GM23338 (cell line): ENCODE measurements around the gene CHST11. TPM values are rescaled to one million over a fixed set of nuclear protein-coding genes. Genes with fewer than 3 reads are reported as not detected.

Experiments
- ATAC-seq: fragments of 200-7000 bp; cut with Tn5 transposase; 3 replicates; pipeline ENCODE4 v1.9.1; 2020
- DNase-seq: peaks from one replicate; pipeline ENCODE4 v3.0.0-alpha.2; 2015; ENCODE audit warnings: low spot score
- H2AFZ ChIP-seq: fragments of 200-600 bp; sonication (generic); 2 replicates; pipeline ENCODE4 v1.8.0; 2016; ENCODE audit warnings: antibody characterized with exemption, mild to moderate bottlenecking, moderate library complexity
- H3F3A ChIP-seq: fragments of 200-600 bp; sonication (generic); replicated peaks from 2 replicates; pipeline ENCODE4 v1.8.0; 2017; ENCODE audit warnings: antibody characterized with exemption, mixed run types, low read depth
- H3K27ac ChIP-seq: fragments of 200-600 bp; sonication (generic); 2 replicates; pipeline ENCODE4 v1.6.1; 2016; ENCODE audit warnings: low read depth
- H3K27me3 ChIP-seq: fragments of 200-600 bp; sonication (generic); 2 replicates; pipeline ENCODE4 v1.8.0; 2016; ENCODE audit warnings: mild to moderate bottlenecking, mixed run types, moderate library complexity; ENCODE audit not compliant: insufficient read depth
- H3K36me3 ChIP-seq: fragments of 200-600 bp; sonication (generic); 2 replicates; pipeline ENCODE4 v1.8.0; 2016; ENCODE audit warnings: mild to moderate bottlenecking; ENCODE audit not compliant: insufficient read depth
- H3K4me1 ChIP-seq: fragments of 200-600 bp; sonication (generic); 2 replicates; pipeline ENCODE4 v1.8.0; 2016; ENCODE audit warnings: mild to moderate bottlenecking, moderate library complexity; ENCODE audit not compliant: insufficient read depth
- H3K4me2 ChIP-seq: fragments of 200-600 bp; sonication (generic); 2 replicates; pipeline ENCODE4 v1.7.1; 2017; ENCODE audit warnings: mixed run types
- H3K4me3 ChIP-seq: fragments of 200-600 bp; sonication (generic); 2 replicates; pipeline ENCODE4 v1.6.1; 2016; ENCODE audit warnings: mixed run types
- H3K79me2 ChIP-seq: fragments of 200-600 bp; sonication (generic); replicated peaks from 2 replicates; pipeline ENCODE4 v1.8.0; 2017; ENCODE audit warnings: mild to moderate bottlenecking; ENCODE audit not compliant: insufficient read depth
- H3K9me2 ChIP-seq: fragments of 200-600 bp; sonication (generic); 2 replicates; pipeline ENCODE4 v1.8.0; 2017; ENCODE audit not compliant: insufficient read depth
- H4K20me1 ChIP-seq: fragments of 200-600 bp; sonication (generic); replicated peaks from 2 replicates; pipeline ENCODE4 v1.8.0; 2017; ENCODE audit warnings: mild to moderate bottlenecking; ENCODE audit not compliant: insufficient read depth
- H3K27ac Mint-ChIP-seq: 2 replicates; pipeline ENCODE4 v1.8.0; 2020; ENCODE audit warnings: inconsistent platforms, mild to moderate bottlenecking, moderate library complexity, mixed read lengths
- H3K27me3 Mint-ChIP-seq: 3 replicates; pipeline ENCODE4 v1.8.0; 2022; ENCODE audit warnings: low read depth, mild to moderate bottlenecking, moderate library complexity, mixed read lengths, inconsistent platforms; ENCODE audit not compliant: insufficient read depth, poor library complexity
- H3K36me3 Mint-ChIP-seq: 3 replicates; pipeline ENCODE4 v1.8.0; 2021; ENCODE audit warnings: low read depth, mild to moderate bottlenecking, inconsistent platforms, moderate library complexity, mixed read lengths
- H3K4me1 Mint-ChIP-seq: 3 replicates; pipeline ENCODE4 v1.8.0; 2020; ENCODE audit warnings: mild to moderate bottlenecking, inconsistent platforms, mixed read lengths
- H3K4me3 Mint-ChIP-seq: 3 replicates; pipeline ENCODE4 v1.8.0; 2021; ENCODE audit warnings: moderate library complexity, mild to moderate bottlenecking, inconsistent platforms, mixed read lengths
- H3K9me3 Mint-ChIP-seq: 3 replicates; pipeline ENCODE4 v1.8.0; 2020; ENCODE audit warnings: moderate library complexity, mild to moderate bottlenecking, inconsistent platforms, mixed read lengths
- CREB1 ChIP-seq: fragments of 250-450 bp; sonication (Bioruptor Pico); IDR thresholded peaks from 2 replicates; pipeline ENCODE4 v1.5.0; 2020; ENCODE audit warnings: low read depth, mild to moderate bottlenecking, moderate library complexity
- EZH2 ChIP-seq: fragments of 200-600 bp; sonication (generic); IDR thresholded peaks from one replicate; pipeline ENCODE4 v1.8.0; 2017; ENCODE audit warnings: antibody characterized with exemption, mild to moderate bottlenecking, low read depth; ENCODE audit not compliant: unreplicated experiment
- EZH2phosphoT487 ChIP-seq: fragments of 200-600 bp; sonication (generic); IDR thresholded peaks from one replicate; pipeline ENCODE4 v1.8.1; 2018; ENCODE audit warnings: antibody characterized with exemption; ENCODE audit not compliant: unreplicated experiment
- JUNB ChIP-seq: IDR thresholded peaks from one replicate; pipeline ENCODE4 v1.6.1; 2016; ENCODE audit warnings: antibody characterized with exemption; ENCODE audit not compliant: unreplicated experiment
- NANOG ChIP-seq: IDR thresholded peaks from 2 replicates; pipeline ENCODE4 v1.6.1; 2016; ENCODE audit warnings: antibody characterized with exemption, borderline replicate concordance
- POLR2AphosphoS5 ChIP-seq: IDR thresholded peaks from 2 replicates; pipeline ENCODE4 v1.6.1; 2016; ENCODE audit warnings: antibody characterized with exemption, low read depth
- STAT1 ChIP-seq: IDR thresholded peaks from one replicate; pipeline ENCODE4 v1.6.1; 2016; ENCODE audit warnings: antibody characterized with exemption; ENCODE audit not compliant: unreplicated experiment
- ZNF114 ChIP-seq: fragments of 250-450 bp; sonication (Bioruptor Pico); IDR thresholded peaks from 2 replicates; pipeline ENCODE4 v1.5.0; 2020; ENCODE audit warnings: mild to moderate bottlenecking, moderate library complexity
- ZNF331 ChIP-seq: fragments of 250-450 bp; sonication (Bioruptor Pico); IDR thresholded peaks from 2 replicates; pipeline ENCODE4 v1.5.0; 2020; ENCODE audit warnings: low read depth, mild to moderate bottlenecking, moderate library complexity
- polyA plus RNA-seq: library from polyadenylated mRNA; unstranded; fragments of >200 nt; fragmentation: Nextera tagmentation; extraction: Ambion mirVana; gene quantifications from 2 replicates; pipeline ENCODE4 v1.2.1, GENCODE V29; 2016
- total RNA-seq: library from RNA; depleted of rRNA; stranded (reverse); fragments of >200 nt; shearing (Covaris generic); gene quantifications from 2 replicates; pipeline ENCODE4 v1.2.3, GENCODE V29; 2014
- TF ChIP-seq, protein P1 (sequence below), 2 experiments: fragments of 200-600 bp in 1 of 2; sonication (generic) in 1 of 2; conservative IDR thresholded peaks; 2 replicates each; pipeline versions ENCODE4 v1.5.1 to v1.6.1; 2016 to 2017; ENCODE audit warnings: antibody characterized with exemption in 2 of 2, low read depth in 2 of 2, mild to moderate bottlenecking in 2 of 2, moderate library complexity in 1 of 2
- TF ChIP-seq, protein P2 (sequence below): IDR thresholded peaks from one replicate; pipeline ENCODE4 v1.6.1; 2018; ENCODE audit warnings: antibody characterized with exemption; ENCODE audit not compliant: unreplicated experiment
- TF ChIP-seq, protein P3 (sequence below): fragments of 250-450 bp; sonication (Bioruptor Pico); IDR thresholded peaks from 2 replicates; pipeline ENCODE4 v1.5.0; 2020; ENCODE audit warnings: mild to moderate bottlenecking, moderate library complexity
- TF ChIP-seq, protein P4 (sequence below): IDR thresholded peaks from 2 replicates; pipeline ENCODE4 v1.6.1; 2016; ENCODE audit warnings: antibody characterized with exemption

Gene CHST11
- total and polyA plus RNA-seq, 2 experiments from 2014 or later = 7.7 to 25.7 TPM

DNA sequence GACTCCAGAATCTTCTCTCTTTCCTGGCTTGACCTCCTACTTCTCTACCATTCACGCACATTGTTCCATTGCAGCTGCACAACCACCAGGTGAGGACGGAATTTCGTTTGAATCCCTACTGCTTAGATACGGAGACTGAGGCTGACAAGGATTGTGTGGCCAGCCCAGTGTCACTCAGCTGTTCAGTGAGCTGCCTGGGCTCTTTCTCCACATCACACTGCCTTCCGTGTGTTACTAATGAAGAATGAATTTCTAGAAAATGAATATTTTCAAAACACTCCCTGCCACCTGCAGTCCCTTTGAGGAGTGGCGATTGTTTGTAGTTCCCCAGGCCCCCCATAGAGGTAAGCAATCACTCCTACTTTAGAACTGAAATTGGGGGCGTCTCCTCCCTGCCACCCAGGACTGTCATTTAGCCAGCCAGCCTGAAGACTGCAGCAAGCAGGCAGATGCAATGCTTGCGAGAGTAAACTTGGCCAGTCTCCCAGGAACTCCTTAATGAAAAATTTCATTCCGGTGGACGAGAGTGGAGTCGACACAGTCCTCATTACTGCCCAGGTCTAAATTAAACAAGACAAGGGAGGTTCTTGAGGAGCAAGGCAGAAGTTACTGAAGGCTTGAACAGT, 261.7 kb downstream of the CHST11 start:
- Mint-ChIP-seq H3K27ac (no peak overlapping the region), H3K27me3 (peaks cover 5% of the 10 kb centered on the region), H3K9me3 (no peaks in the 10 kb centered on the region), H3K4me1 (peaks cover 42% of the 10 kb centered on the region), H3K36me3 (no peaks in the 10 kb centered on the region), H3K4me3 (no peak overlapping the region)
- no peak overlapping the region for H3K4me2 ChIP-seq
- no peaks in the 10 kb centered on the region for H3K79me2 ChIP-seq
- DNase-seq (no peak), ATAC-seq (no peak; the same call in 1 of the 3 replicates)
- no peak overlapping the region for H3K4me3 ChIP-seq
- no peak overlapping the region for H2AFZ ChIP-seq
- H3K36me3 ChIP-seq = no peaks in the 10 kb centered on the region
- TF ChIP-seq, protein P1, sequence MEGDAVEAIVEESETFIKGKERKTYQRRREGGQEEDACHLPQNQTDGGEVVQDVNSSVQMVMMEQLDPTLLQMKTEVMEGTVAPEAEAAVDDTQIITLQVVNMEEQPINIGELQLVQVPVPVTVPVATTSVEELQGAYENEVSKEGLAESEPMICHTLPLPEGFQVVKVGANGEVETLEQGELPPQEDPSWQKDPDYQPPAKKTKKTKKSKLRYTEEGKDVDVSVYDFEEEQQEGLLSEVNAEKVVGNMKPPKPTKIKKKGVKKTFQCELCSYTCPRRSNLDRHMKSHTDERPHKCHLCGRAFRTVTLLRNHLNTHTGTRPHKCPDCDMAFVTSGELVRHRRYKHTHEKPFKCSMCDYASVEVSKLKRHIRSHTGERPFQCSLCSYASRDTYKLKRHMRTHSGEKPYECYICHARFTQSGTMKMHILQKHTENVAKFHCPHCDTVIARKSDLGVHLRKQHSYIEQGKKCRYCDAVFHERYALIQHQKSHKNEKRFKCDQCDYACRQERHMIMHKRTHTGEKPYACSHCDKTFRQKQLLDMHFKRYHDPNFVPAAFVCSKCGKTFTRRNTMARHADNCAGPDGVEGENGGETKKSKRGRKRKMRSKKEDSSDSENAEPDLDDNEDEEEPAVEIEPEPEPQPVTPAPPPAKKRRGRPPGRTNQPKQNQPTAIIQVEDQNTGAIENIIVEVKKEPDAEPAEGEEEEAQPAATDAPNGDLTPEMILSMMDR (conservative IDR thresholded peaks at IDR 0.05; ENCODE audit: low read depth in 2 of 2) = no peak
- no peak for TF ChIP-seq STAT1
- TF ChIP-seq POLR2AphosphoS5 = no peak
- TF ChIP-seq EZH2phosphoT487 = no peak
- TF ChIP-seq EZH2 = no peak
- TF ChIP-seq JUNB = no peak
- TF ChIP-seq CREB1 (CRISPR knock-in tag) = no peak
- no peak for TF ChIP-seq ZNF114 (CRISPR knock-in tag)
- TF ChIP-seq, protein P2, sequence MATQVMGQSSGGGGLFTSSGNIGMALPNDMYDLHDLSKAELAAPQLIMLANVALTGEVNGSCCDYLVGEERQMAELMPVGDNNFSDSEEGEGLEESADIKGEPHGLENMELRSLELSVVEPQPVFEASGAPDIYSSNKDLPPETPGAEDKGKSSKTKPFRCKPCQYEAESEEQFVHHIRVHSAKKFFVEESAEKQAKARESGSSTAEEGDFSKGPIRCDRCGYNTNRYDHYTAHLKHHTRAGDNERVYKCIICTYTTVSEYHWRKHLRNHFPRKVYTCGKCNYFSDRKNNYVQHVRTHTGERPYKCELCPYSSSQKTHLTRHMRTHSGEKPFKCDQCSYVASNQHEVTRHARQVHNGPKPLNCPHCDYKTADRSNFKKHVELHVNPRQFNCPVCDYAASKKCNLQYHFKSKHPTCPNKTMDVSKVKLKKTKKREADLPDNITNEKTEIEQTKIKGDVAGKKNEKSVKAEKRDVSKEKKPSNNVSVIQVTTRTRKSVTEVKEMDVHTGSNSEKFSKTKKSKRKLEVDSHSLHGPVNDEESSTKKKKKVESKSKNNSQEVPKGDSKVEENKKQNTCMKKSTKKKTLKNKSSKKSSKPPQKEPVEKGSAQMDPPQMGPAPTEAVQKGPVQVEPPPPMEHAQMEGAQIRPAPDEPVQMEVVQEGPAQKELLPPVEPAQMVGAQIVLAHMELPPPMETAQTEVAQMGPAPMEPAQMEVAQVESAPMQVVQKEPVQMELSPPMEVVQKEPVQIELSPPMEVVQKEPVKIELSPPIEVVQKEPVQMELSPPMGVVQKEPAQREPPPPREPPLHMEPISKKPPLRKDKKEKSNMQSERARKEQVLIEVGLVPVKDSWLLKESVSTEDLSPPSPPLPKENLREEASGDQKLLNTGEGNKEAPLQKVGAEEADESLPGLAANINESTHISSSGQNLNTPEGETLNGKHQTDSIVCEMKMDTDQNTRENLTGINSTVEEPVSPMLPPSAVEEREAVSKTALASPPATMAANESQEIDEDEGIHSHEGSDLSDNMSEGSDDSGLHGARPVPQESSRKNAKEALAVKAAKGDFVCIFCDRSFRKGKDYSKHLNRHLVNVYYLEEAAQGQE = no peak
- no peak for TF ChIP-seq ZNF331 (CRISPR knock-in tag)
- TF ChIP-seq, protein P3, sequence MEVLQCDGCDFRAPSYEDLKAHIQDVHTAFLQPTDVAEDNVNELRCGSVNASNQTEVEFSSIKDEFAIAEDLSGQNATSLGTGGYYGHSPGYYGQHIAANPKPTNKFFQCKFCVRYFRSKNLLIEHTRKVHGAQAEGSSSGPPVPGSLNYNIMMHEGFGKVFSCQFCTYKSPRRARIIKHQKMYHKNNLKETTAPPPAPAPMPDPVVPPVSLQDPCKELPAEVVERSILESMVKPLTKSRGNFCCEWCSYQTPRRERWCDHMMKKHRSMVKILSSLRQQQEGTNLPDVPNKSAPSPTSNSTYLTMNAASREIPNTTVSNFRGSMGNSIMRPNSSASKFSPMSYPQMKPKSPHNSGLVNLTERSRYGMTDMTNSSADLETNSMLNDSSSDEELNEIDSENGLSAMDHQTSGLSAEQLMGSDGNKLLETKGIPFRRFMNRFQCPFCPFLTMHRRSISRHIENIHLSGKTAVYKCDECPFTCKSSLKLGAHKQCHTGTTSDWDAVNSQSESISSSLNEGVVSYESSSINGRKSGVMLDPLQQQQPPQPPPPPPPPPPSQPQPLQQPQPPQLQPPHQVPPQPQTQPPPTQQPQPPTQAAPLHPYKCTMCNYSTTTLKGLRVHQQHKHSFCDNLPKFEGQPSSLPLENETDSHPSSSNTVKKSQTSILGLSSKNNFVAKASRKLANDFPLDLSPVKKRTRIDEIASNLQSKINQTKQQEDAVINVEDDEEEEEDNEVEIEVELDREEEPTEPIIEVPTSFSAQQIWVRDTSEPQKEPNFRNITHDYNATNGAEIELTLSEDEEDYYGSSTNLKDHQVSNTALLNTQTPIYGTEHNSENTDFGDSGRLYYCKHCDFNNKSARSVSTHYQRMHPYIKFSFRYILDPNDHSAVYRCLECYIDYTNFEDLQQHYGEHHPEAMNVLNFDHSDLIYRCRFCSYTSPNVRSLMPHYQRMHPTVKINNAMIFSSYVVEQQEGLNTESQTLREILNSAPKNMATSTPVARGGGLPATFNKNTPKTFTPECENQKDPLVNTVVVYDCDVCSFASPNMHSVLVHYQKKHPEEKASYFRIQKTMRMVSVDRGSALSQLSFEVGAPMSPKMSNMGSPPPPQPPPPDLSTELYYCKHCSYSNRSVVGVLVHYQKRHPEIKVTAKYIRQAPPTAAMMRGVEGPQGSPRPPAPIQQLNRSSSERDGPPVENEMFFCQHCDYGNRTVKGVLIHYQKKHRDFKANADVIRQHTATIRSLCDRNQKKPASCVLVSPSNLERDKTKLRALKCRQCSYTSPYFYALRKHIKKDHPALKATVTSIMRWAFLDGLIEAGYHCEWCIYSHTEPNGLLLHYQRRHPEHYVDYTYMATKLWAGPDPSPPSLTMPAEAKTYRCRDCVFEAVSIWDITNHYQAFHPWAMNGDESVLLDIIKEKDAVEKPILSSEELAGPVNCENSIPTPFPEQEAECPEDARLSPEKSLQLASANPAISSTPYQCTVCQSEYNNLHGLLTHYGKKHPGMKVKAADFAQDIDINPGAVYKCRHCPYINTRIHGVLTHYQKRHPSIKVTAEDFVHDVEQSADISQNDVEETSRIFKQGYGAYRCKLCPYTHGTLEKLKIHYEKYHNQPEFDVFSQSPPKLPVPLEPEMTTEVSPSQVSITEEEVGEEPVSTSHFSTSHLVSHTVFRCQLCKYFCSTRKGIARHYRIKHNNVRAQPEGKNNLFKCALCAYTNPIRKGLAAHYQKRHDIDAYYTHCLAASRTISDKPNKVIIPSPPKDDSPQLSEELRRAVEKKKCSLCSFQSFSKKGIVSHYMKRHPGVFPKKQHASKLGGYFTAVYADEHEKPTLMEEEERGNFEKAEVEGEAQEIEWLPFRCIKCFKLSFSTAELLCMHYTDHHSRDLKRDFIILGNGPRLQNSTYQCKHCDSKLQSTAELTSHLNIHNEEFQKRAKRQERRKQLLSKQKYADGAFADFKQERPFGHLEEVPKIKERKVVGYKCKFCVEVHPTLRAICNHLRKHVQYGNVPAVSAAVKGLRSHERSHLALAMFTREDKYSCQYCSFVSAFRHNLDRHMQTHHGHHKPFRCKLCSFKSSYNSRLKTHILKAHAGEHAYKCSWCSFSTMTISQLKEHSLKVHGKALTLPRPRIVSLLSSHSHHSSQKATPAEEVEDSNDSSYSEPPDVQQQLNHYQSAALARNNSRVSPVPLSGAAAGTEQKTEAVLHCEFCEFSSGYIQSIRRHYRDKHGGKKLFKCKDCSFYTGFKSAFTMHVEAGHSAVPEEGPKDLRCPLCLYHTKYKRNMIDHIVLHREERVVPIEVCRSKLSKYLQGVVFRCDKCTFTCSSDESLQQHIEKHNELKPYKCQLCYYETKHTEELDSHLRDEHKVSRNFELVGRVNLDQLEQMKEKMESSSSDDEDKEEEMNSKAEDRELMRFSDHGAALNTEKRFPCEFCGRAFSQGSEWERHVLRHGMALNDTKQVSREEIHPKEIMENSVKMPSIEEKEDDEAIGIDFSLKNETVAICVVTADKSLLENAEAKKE = no peak
- TF ChIP-seq, protein P4, sequence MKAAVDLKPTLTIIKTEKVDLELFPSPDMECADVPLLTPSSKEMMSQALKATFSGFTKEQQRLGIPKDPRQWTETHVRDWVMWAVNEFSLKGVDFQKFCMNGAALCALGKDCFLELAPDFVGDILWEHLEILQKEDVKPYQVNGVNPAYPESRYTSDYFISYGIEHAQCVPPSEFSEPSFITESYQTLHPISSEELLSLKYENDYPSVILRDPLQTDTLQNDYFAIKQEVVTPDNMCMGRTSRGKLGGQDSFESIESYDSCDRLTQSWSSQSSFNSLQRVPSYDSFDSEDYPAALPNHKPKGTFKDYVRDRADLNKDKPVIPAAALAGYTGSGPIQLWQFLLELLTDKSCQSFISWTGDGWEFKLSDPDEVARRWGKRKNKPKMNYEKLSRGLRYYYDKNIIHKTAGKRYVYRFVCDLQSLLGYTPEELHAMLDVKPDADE = no peak
- no peak for TF ChIP-seq NANOG
- no peaks in the 10 kb centered on the region for H3K27me3 ChIP-seq
- H3K27ac ChIP-seq = no peak overlapping the region
- H3K4me1 ChIP-seq = peaks cover 9% of the 10 kb centered on the region
- no peaks in the 10 kb centered on the region for H4K20me1 ChIP-seq
- H3F3A ChIP-seq = no peaks in the 10 kb centered on the region
- no peaks in the 10 kb centered on the region for H3K9me2 ChIP-seq
